ENCODE results near the gene RASSF10.

Gene RASSF10

DNA sequence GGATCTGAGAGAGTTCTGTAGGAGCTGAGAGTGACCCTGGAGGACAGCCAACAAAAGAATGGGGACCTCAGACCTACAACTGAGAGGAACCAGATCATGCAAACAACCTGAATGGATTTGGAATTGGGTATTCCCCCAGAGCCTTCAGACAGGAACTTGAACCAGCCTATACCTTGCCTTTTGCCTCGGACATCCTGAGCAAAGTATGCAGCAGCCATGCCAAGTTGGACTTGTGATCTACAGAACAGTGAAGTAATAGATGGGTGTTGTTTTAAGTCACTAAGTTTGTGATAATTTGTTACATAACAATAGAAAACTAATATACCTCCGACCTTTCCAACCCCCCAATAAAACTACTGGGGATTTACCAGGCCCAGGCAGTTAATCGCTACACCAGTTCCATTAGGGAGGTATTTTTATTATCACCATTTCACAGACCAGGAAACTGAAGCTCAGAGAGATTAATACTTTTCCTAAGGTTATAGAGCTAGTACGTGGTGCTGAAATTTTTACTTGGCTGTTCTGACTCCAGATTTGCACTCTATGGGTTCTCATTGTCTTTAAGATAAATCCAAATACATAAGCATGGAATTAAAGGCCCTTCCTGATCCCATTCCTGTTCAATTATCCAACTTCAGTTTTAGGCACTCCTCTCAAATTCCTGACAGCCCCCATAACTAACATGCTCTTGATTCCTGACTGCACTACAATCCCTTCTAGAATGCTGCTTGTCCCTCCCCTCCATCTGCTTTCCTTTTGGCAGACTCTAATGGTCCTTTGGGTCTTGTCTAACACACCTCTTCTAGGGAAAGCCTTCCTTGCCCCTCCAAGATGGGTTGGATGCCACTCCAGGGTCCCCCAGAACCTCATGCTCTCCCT, 1.7 kb upstream of the RASSF10 start:
- Mint-ChIP-seq H3K27me3 (peaks cover 72% of the 10 kb centered on the region), H3K27ac (no peak overlapping the region), H3K9me3 (peaks cover 4% of the 10 kb centered on the region), H3K4me3 (no peak overlapping the region), H3K36me3 (ENCODE audit: low read depth) (no peaks in the 10 kb centered on the region), H3K4me1 (ENCODE audit: low read depth) (no peaks in the 10 kb centered on the region)

DNA sequence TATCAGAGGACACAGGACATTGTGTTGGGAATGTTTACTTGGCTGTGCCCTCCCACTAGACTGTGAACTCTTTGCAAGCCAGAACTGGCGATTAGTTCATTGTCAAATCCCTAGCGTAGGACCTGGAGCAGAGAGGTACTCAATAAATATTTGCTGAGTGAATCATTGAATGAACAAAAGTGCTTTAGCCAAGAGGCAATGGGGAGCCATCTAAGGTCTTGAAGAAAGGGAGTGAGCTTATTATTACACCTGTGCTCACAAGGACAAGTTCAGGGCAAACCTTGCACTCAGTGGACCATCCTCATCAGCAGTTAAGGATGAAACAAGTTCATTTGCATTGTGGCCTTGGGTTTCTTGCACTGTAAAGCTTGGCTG, 1.1 kb upstream of the RASSF10 start:
- Mint-ChIP-seq H3K4me3 (no peak overlapping the region), H3K27me3 (peaks cover 73% of the 10 kb centered on the region), H3K36me3 (ENCODE audit: low read depth) (no peaks in the 10 kb centered on the region), H3K9me3 (peaks cover 4% of the 10 kb centered on the region), H3K4me1 (ENCODE audit: low read depth) (no peaks in the 10 kb centered on the region), H3K27ac (no peak overlapping the region)

DNA sequence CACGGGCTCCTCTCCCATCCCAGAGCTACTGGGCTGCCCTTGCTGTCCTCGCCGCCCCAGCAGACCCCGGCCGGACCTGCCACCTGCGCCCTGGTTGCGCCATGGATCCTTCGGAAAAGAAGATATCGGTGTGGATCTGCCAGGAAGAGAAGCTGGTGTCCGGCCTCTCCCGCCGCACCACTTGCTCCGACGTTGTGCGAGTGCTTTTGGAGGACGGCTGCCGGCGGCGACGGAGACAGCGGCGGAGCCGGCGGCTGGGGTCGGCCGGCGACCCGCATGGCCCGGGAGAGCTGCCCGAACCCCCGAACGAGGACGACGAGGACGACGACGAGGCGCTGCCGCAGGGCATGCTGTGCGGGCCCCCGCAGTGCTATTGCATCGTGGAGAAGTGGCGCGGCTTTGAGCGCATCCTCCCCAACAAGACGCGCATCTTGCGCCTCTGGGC, 382 bp downstream of the RASSF10 start:
- Mint-ChIP-seq H3K4me1 (ENCODE audit: low read depth) (no peaks in the 10 kb centered on the region), H3K9me3 (peaks cover 4% of the 10 kb centered on the region), H3K27me3 (peaks cover 72% of the 10 kb centered on the region), H3K4me3 (no peak overlapping the region), H3K36me3 (ENCODE audit: low read depth) (no peaks in the 10 kb centered on the region), H3K27ac (no peak overlapping the region)

DNA sequence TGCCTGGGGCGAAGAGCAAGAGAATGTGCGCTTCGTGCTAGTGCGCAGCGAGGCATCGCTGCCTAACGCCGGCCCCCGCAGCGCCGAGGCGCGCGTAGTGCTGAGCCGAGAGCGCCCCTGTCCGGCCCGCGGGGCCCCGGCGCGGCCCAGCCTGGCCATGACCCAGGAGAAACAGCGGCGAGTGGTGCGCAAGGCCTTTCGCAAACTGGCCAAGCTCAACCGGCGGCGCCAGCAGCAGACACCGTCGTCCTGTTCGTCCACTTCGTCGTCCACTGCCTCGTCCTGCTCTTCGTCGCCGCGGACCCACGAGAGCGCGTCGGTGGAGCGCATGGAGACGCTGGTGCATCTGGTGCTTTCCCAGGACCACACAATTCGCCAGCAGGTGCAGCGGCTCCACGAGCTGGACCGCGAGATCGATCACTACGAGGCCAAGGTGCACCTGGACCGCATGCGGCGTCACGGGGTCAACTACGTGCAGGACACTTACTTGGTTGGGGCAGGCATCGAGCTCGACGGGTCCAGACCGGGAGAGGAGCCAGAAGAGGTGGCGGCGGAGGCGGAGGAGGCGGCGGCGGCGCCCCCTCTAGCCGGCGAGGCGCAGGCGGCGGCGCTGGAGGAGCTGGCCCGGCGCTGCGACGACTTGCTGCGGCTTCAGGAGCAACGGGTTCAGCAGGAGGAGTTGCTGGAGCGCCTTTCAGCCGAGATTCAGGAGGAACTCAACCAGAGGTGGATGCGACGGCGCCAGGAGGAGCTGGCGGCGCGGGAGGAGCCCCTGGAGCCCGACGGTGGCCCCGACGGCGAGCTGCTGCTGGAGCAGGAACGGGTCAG, 1.0 kb downstream of the RASSF10 start:
- H3K27ac Mint-ChIP-seq, result no peak overlapping the region
- H3K4me3 Mint-ChIP-seq, result no peak overlapping the region
- H3K4me1 Mint-ChIP-seq (ENCODE audit: low read depth), result no peaks in the 10 kb centered on the region
- no peaks in the 10 kb centered on the region for H3K36me3 Mint-ChIP-seq (ENCODE audit: low read depth)
- H3K27me3 Mint-ChIP-seq, result peaks cover 73% of the 10 kb centered on the region
- H3K9me3 Mint-ChIP-seq, result peaks cover 4% of the 10 kb centered on the region

DNA sequence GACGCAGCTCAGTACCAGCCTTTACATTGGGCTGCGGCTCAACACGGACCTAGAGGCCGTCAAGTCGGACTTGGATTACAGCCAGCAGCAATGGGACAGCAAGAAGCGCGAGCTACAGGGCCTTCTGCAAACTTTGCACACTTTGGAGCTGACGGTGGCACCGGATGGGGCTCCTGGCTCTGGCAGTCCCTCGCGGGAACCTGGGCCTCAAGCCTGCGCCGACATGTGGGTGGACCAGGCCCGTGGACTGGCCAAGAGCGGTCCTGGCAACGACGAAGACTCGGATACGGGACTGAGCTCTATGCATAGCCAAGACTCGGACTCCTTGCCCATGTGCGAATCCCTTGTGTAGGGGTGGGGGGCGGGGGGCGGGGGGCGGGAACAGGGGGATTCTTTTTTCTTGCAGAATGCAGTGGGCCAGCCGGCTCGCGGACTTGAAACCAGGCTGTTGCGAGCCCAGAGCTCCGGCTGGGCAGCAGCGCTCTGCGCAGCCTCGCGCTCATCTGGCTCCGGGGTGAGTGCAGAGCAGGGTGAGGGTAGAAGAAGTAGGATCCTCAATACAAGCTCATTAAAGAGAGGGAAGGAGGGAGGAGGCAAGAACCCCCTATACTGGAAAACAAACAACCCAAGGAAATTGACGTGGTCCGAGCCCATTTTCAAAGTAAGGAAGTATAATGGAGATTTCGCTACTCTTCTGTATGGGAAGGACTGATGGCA, 1.8 kb downstream of the RASSF10 start:
- Mint-ChIP-seq H3K9me3 (peaks cover 4% of the 10 kb centered on the region), H3K4me1 (ENCODE audit: low read depth) (no peaks in the 10 kb centered on the region), H3K27ac (no peak overlapping the region), H3K27me3 (peaks cover 73% of the 10 kb centered on the region), H3K4me3 (no peak overlapping the region), H3K36me3 (ENCODE audit: low read depth) (no peaks in the 10 kb centered on the region)

DNA sequence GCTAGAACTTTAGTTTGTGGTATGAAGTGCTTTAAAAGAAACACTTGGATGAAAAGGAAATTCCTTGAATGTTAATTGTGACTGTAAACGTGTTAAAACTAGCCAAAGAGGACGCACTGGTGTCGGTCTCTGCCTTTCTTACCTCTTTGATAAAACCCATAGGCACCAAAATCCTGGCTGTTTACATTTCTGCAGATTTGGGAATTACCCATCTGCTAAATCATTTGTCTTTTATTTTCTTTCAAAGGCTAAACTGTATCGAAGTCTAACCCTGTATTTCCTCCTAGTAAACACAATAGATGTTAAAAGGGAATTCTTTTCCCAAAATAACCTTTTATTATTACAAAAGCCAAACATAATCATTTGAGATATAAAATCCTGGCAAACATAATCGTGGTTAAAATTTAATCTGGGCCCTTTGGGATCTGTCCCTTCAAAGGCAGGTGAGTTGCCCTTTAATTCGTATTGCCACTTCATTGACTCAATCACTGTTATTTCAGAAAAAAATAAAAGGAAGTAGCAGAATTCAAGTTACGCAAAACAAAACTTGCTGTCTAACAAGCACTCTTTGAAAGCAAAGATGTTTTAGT, 2.4 kb downstream of the RASSF10 start:
- H3K9me3 Mint-ChIP-seq, result peaks cover 3% of the 10 kb centered on the region
- peaks cover 73% of the 10 kb centered on the region for H3K27me3 Mint-ChIP-seq
- no peak overlapping the region for H3K4me3 Mint-ChIP-seq
- H3K4me1 Mint-ChIP-seq (ENCODE audit: low read depth), result no peaks in the 10 kb centered on the region
- H3K36me3 Mint-ChIP-seq (ENCODE audit: low read depth), result no peaks in the 10 kb centered on the region
- no peak overlapping the region for H3K27ac Mint-ChIP-seq

DNA sequence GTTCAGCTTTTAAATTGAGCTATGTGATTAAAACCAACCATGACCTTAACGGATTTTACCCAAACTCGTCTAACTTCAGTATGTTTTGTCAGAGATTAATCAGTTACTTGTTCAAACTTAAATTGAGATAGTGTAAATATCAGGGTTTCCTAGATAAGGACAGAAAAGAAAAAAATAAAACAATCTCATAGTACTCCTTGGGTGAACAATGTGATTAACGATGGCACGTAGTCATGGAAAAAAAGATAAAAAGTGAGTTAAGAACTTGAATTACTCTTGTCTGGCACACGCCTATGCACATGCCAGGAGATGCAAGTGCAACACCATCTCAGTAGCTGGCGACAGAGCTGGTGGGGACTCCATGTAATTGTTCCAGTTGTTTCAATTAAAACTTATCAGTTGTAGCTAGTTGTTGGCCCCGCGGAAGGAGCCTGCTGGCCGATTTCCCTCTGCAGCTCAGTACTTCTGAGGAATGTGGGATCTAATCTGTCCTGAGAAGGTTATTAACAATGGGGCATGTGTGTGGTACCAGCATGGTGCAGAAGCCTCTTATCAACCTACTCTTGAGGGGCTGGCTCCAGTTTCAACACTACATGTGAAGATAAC, 3.0 kb downstream of the RASSF10 start:
- H3K4me1 Mint-ChIP-seq (ENCODE audit: low read depth), result no peaks in the 10 kb centered on the region
- no peaks in the 10 kb centered on the region for H3K36me3 Mint-ChIP-seq (ENCODE audit: low read depth)
- H3K9me3 Mint-ChIP-seq, result no peaks in the 10 kb centered on the region
- H3K4me3 Mint-ChIP-seq, result no peak overlapping the region
- H3K27me3 Mint-ChIP-seq, result peaks cover 67% of the 10 kb centered on the region
- no peak overlapping the region for H3K27ac Mint-ChIP-seq

DNA sequence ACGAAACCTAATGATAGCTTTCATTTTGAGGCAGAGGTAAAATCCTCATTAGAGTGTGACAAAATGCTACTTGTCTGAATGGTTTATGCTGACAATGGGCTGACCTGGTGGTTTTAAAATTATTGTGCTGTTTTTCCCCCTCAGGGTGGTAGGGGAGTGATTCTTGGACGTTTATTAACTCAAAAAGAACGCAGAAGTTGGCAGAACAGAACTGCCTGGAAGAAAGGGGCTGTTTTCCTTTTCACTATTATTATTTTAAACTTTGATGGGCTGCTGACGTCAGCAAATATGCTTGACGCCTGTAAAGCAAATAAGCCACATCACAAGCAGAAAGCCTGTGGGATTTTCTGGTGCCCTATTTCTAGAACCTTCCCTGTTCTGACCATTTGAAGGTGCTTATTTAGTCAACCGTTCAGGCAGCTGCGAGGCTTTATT, 4.0 kb downstream of the RASSF10 start:
- no peaks in the 10 kb centered on the region for H3K4me1 Mint-ChIP-seq (ENCODE audit: low read depth)
- H3K36me3 Mint-ChIP-seq (ENCODE audit: low read depth), result no peaks in the 10 kb centered on the region
- H3K27ac Mint-ChIP-seq, result no peak overlapping the region
- H3K4me3 Mint-ChIP-seq, result no peak overlapping the region
- H3K27me3 Mint-ChIP-seq, result peaks cover 59% of the 10 kb centered on the region
- H3K9me3 Mint-ChIP-seq, result no peaks in the 10 kb centered on the region

DNA sequence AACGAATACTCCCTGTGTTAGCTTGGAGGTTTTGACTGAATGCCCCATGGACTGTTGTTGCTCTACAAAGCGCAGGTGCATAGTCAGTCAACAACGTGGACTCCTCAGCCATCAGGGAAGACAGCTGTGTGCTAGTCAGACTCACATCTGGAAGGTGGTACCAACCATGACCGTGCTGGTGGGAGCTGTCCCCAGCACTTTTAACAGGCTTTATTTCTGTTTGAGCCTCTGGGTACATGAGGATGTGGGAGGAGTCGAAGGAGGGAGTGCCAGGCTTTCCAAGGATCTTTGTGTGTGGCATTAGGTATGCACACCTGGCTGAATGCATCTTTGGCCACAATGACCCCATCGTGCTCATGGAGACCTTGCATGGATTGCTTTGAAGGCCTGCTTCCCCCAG, 6.6 kb downstream of the RASSF10 start:
- Mint-ChIP-seq H3K27me3 (peaks cover 54% of the 10 kb centered on the region), H3K4me3 (no peak overlapping the region), H3K4me1 (ENCODE audit: low read depth) (no peaks in the 10 kb centered on the region), H3K36me3 (ENCODE audit: low read depth) (no peaks in the 10 kb centered on the region), H3K9me3 (no peaks in the 10 kb centered on the region), H3K27ac (no peak overlapping the region)

DNA sequence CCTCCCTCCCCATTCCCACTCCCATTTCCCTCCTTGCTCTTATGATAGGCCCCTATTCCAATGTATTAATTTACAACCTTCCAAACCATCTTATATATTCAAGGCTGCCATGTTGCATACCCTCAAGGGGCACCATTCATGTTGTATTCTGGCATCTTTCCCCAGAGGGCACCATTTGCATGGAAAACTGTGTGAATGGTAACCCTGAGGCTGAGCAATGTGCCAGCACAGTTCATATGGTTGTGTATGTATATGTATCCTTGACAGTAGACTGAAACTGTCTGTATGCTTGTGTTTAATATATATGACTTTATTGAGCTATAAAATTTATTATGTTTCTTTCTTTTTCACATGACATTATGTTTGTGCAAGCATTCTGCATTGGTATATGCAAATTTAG, 7.3 kb downstream of the RASSF10 start:
- no peaks in the 10 kb centered on the region for H3K9me3 Mint-ChIP-seq
- H3K27me3 Mint-ChIP-seq, result peaks cover 48% of the 10 kb centered on the region
- H3K36me3 Mint-ChIP-seq (ENCODE audit: low read depth), result no peaks in the 10 kb centered on the region
- no peak overlapping the region for H3K27ac Mint-ChIP-seq
- no peak overlapping the region for H3K4me3 Mint-ChIP-seq
- no peaks in the 10 kb centered on the region for H3K4me1 Mint-ChIP-seq (ENCODE audit: low read depth)

DNA sequence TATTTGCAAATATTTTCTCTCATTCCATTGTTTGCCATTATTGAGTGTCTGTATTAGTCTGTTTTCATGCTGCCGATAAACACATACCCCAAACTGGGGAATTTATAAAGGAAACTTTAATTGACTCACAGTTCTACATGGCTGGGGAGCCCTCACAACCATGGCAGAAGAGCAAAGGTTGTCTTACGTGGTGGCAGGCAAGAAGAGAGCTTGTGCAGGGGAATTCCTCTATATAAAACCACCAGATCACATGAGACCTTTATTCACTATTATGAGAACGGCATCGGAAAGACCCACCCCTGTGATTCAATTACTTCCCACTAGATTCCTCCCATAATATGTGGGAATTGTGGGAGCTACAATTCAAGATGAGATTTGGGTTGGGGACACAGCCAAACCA, 10.2 kb downstream of the RASSF10 start:
- H3K36me3 Mint-ChIP-seq (ENCODE audit: low read depth), result no peaks in the 10 kb centered on the region
- peaks cover 50% of the 10 kb centered on the region for H3K27me3 Mint-ChIP-seq
- H3K27ac Mint-ChIP-seq, result no peak overlapping the region
- no peaks in the 10 kb centered on the region for H3K9me3 Mint-ChIP-seq
- H3K4me1 Mint-ChIP-seq (ENCODE audit: low read depth), result no peaks in the 10 kb centered on the region
- no peak overlapping the region for H3K4me3 Mint-ChIP-seq

DNA sequence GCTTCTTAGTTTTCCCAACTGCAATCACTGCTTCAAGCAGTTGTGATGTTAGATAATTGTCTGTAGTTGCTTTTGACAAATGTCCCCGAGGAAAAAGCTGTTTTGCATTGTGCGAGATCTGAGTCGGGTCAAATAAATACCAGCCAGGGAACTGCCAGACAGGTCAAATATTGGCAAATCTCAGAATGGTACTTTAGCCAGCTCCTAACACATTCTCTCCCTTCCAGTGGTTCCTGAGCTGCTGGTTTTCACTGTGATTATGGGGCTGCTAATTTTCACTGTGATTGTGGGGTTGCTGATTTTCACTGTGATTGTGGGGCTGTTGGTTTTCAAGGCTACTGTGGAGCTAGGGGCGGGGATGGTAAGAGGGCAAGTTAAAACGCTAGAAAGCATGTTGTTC, 14.3 kb downstream of the RASSF10 start:
- H3K27me3 Mint-ChIP-seq, result peaks cover 42% of the 10 kb centered on the region
- no peaks in the 10 kb centered on the region for H3K9me3 Mint-ChIP-seq
- H3K4me3 Mint-ChIP-seq, result no peak overlapping the region
- H3K4me1 Mint-ChIP-seq (ENCODE audit: low read depth), result no peaks in the 10 kb centered on the region
- no peaks in the 10 kb centered on the region for H3K36me3 Mint-ChIP-seq (ENCODE audit: low read depth)
- H3K27ac Mint-ChIP-seq, result no peak overlapping the region

DNA sequence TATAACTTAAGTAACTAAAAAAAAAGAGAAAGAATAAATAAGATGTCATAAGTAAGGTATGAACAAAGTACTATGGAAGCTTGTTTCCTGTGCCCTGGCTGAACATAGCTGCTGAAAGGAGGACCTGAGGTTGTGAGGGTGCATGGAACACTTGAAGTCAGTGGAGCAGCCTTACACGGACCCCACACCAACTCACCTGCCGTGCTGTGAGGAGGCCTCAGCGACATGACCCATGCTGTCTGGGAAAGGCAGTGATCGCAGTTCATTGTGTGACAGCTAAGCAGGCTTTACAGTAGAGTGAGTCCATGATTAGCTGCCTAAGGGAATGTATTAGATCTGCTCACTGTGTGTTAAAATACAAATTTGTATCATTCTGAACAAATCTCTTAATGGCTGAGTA, 17.6 kb downstream of the RASSF10 start:
- Mint-ChIP-seq H3K4me1 (ENCODE audit: low read depth) (no peaks in the 10 kb centered on the region), H3K4me3 (no peak overlapping the region), H3K27ac (no peak overlapping the region), H3K9me3 (no peaks in the 10 kb centered on the region), H3K27me3 (peaks cover 29% of the 10 kb centered on the region), H3K36me3 (ENCODE audit: low read depth) (no peaks in the 10 kb centered on the region)

DNA sequence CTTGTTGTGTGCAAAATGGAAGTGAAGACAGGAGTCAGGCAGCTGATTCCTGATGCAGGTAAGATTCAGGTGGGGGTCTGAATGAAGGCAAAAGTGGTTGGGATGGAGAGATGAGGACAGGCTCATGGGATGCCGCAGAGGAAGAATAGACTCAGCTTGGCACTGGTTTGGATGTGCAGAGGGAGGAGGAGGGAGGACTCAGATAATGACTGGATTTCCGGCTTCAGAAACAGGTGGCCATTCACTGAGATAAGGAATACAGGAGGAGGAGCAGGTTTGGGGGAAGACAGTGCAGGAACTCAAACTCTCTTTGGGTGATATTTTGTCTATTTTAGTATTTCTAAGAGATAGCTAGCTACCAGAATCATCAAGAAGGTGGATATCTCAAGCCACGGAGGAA, 19.2 kb downstream of the RASSF10 start:
- H3K36me3 Mint-ChIP-seq (ENCODE audit: low read depth), result no peaks in the 10 kb centered on the region
- H3K27me3 Mint-ChIP-seq, result peaks cover 16% of the 10 kb centered on the region
- no peak overlapping the region for H3K4me3 Mint-ChIP-seq
- H3K4me1 Mint-ChIP-seq (ENCODE audit: low read depth), result no peaks in the 10 kb centered on the region
- no peaks in the 10 kb centered on the region for H3K9me3 Mint-ChIP-seq
- no peak overlapping the region for H3K27ac Mint-ChIP-seq

Data from stimulated activated naive CD8-positive, alpha-beta T cell treated with anti-CD3 and anti-CD28 coated beads, Interleukin-15, Interleukin-2, amounts not matched to agents 100 ng/mL and 50 ng/mL, for 24 hours (primary cell).